CD14-positive monocyte (primary cell): ENCODE data around the gene PRKCA. TPM values are rescaled to one million over a fixed set of nuclear protein-coding genes. Genes with fewer than 3 reads are reported as not detected.
A peak's percentile ranks its signal among the peaks of the same experiment; 100 is the strongest.

Experiments used
- DNase-seq, 3 donors: peaks; one replicate each; pipeline ENCODE4 v3.0.0-alpha.2; 2011 to 2022
- H2AFZ ChIP-seq: 2 replicates; pipeline ENCODE4 v1.6.0; 2012; ENCODE audit warnings: mild to moderate bottlenecking, low read depth, low read length, inconsistent platforms; ENCODE audit not compliant: insufficient read depth, poor library complexity, severe bottlenecking
- H3K27ac ChIP-seq, 2 donors: 1 replicate in 1 of 2; 2 replicates in 1 of 2; pipeline ENCODE4 v1.5.1; 2012 to 2013; ENCODE audit warnings: low read length in 2 of 2, control low read depth in 1 of 2, inconsistent platforms in 1 of 2, low read depth in 1 of 2, mild to moderate bottlenecking in 1 of 2
- H3K27me3 ChIP-seq, 2 donors: one replicate each; pipeline versions ENCODE4 v1.6.0 to v1.6.1; 2011 to 2013; ENCODE audit warnings: low read length in 2 of 2; ENCODE audit not compliant: control insufficient read depth in 2 of 2, insufficient read depth in 2 of 2
- H3K36me3 ChIP-seq, 2 donors: replicated peaks in 1 of 2; 1 replicate in 1 of 2; 2 replicates in 1 of 2; pipeline versions ENCODE4 v1.5.1 to v1.6.1; 2012 to 2013; ENCODE audit warnings: low read length in 2 of 2, control low read depth in 1 of 2, inconsistent platforms in 1 of 2, mild to moderate bottlenecking in 1 of 2; ENCODE audit not compliant: insufficient read depth in 2 of 2, control insufficient read depth in 1 of 2
- H3K4me1 ChIP-seq, 2 donors: 1 replicate in 1 of 2; 2 replicates in 1 of 2; pipeline versions ENCODE4 v1.5.1 to v1.6.1; 2012 to 2013; ENCODE audit warnings: low read length in 2 of 2, control low read depth in 1 of 2, inconsistent platforms in 1 of 2, mild to moderate bottlenecking in 1 of 2, moderate library complexity in 1 of 2; ENCODE audit not compliant: insufficient read depth in 2 of 2, control insufficient read depth in 1 of 2
- H3K4me2 ChIP-seq: replicated peaks from 2 replicates; pipeline ENCODE3; 2012; ENCODE audit warnings: low read length, moderate library complexity, mild to moderate bottlenecking; ENCODE audit not compliant: poor library complexity, severe bottlenecking; ENCODE audit errors: extremely low read depth
- H3K4me3 ChIP-seq, 3 experiments: fragments of 200-600 bp in 1 of 3; sonication (generic) in 1 of 3; replicated peaks in 1 of 3; 1 replicate in 2 of 3; 2 replicates in 1 of 3; pipeline ENCODE4 v1.5.1; 2011 to 2013; ENCODE audit warnings: low read length in 3 of 3, mild to moderate bottlenecking in 3 of 3, control low read depth in 2 of 3, low read depth in 2 of 3, inconsistent platforms in 1 of 3, moderate library complexity in 1 of 3
- H3K79me2 ChIP-seq: 2 replicates; pipeline ENCODE4 v1.6.0; 2012; ENCODE audit warnings: mild to moderate bottlenecking, control low read depth, inconsistent platforms, low read length, moderate library complexity; ENCODE audit not compliant: insufficient read depth
- H3K9ac ChIP-seq: 2 replicates; pipeline ENCODE4 v1.6.0; 2017; ENCODE audit warnings: low read length, mild to moderate bottlenecking; ENCODE audit not compliant: insufficient read depth, poor library complexity, severe bottlenecking
- H3K9me3 ChIP-seq, 2 donors: replicated peaks in 1 of 2; 1 replicate in 1 of 2; 2 replicates in 1 of 2; pipeline versions ENCODE4 v1.5.1 to v1.6.1; 2012 to 2013; ENCODE audit warnings: low read length in 2 of 2, control low read depth in 1 of 2; ENCODE audit not compliant: control insufficient read depth in 1 of 2, insufficient read depth in 1 of 2
- H4K20me1 ChIP-seq: 2 replicates; pipeline ENCODE4 v1.6.0; 2012; ENCODE audit warnings: mild to moderate bottlenecking, low read length, control low read depth, moderate library complexity; ENCODE audit not compliant: insufficient read depth
- H3K27ac Mint-ChIP-seq, 7 donors: one replicate each; pipeline ENCODE4 v1.8.0; 2020; ENCODE audit warnings: mild to moderate bottlenecking in 7 of 7, mixed read lengths in 7 of 7, moderate library complexity in 6 of 7, inconsistent platforms in 2 of 7
- H3K27me3 Mint-ChIP-seq, 3 donors: one replicate each; pipeline ENCODE4 v1.8.0; 2021 to 2022; ENCODE audit warnings: low read depth in 3 of 3, mild to moderate bottlenecking in 3 of 3, mixed read lengths in 3 of 3, moderate library complexity in 3 of 3, inconsistent platforms in 1 of 3
- H3K36me3 Mint-ChIP-seq, 2 donors: one replicate each; pipeline ENCODE4 v1.8.0; 2020; ENCODE audit warnings: mixed read lengths in 2 of 2, inconsistent platforms in 1 of 2, mild to moderate bottlenecking in 1 of 2
- H3K4me1 Mint-ChIP-seq: one replicate; pipeline ENCODE4 v1.8.0; 2020; ENCODE audit warnings: mild to moderate bottlenecking, mixed read lengths
- H3K4me3 Mint-ChIP-seq, 2 donors: one replicate each; pipeline ENCODE4 v1.8.0; 2020; ENCODE audit warnings: mild to moderate bottlenecking in 2 of 2, mixed read lengths in 2 of 2, moderate library complexity in 1 of 2
- H3K9me3 Mint-ChIP-seq, 7 donors: one replicate each; pipeline ENCODE4 v1.8.0; 2020 to 2022; ENCODE audit warnings: mixed read lengths in 7 of 7, mild to moderate bottlenecking in 6 of 7, moderate library complexity in 6 of 7, inconsistent platforms in 2 of 7
- CTCF ChIP-seq: fragments of 200-600 bp; IDR thresholded peaks from one replicate; pipeline ENCODE4 v1.8.0; 2022; ENCODE audit warnings: antibody characterized with exemption, mild to moderate bottlenecking
- WGBS: methylation state at CpG from one replicate; pipeline ENCODE4 v1.1.5; 2013; ENCODE audit warnings: missing lambda C conversion rate; ENCODE audit not compliant: insufficient coverage; 5-methylcytosine and 5-hydroxymethylcytosine counted together
- intact Hi-C, 2 donors: fragments of 100-400 bp; cut with micrococcal nuclease; formaldehyde crosslinking; loops; one replicate each; pipeline versions ENCODE4 v1.15.0 to v1.15.1; 2023
- polyA plus RNA-seq, 3 donors: library from polyadenylated mRNA; depleted of rRNA in 1 of 3; unstranded in 2 of 3; stranded (reverse) in 1 of 3; fragments of 300-500 nt in 2 of 3; fragments of >200 nt in 1 of 3; fragmentation: Illumina TruSeq in 2 of 3; gene quantifications; 1 replicate in 2 of 3; 2 replicates in 1 of 3; pipeline ENCODE4 v1.2.3, GENCODE V29; 2012 to 2021

PRKCA gene
- polyA plus RNA-seq, 3 donors, result 0.22 to 7.1 (median 0.30) TPM

- Histone ChIP-seq H3K27ac (peak overlapping the region; percentile 70 to 78), H3K4me2 (no peak overlapping the region), H3K27me3 (no peaks in the 10 kb centered on the region), H3K9ac (no peak overlapping the region), H2AFZ (no peak overlapping the region), H3K4me1 (peaks cover 51 to 53% of the 10 kb centered on the region in 2 donors), H3K36me3 (peaks cover 0 to 12% of the 10 kb centered on the region in 2 donors), H3K9me3 (peaks cover 12% of the 10 kb centered on the region in 2 donors), H3K4me3 (no peak overlapping the region), H3K79me2 (peaks cover 54% of the 10 kb centered on the region), H4K20me1 (no peaks in the 10 kb centered on the region)
- Mint-ChIP-seq H3K36me3 (peaks cover 7 to 30% of the 10 kb centered on the region in 2 donors), H3K27me3 (no peaks in the 10 kb centered on the region), H3K4me1 (peaks cover 50% of the 10 kb centered on the region), H3K4me3 (no peak overlapping the region), H3K27ac (peak overlapping the region; percentile 81 to 95 (median 85)), H3K9me3 (peaks cover 7 to 13% (median 11%) of the 10 kb centered on the region in 7 donors)
- 100% methylated on average over 1 of the region's 4 CpGs for WGBS
- TF ChIP-seq CTCF, result no peak
- intact Hi-C loops, result no loop called here
- no peak for DNase-seq
These were observed 156.4 kb downstream of the PRKCA start for GRCh38 chr17:66458782-66459181.

- DNase-seq, result peak; percentile 86 to 94 (median 93)
- WGBS, result 0% methylated on average over 6 of the region's 7 CpGs
- Histone ChIP-seq H3K27ac (peak overlapping the region; percentile 70 to 78), H3K4me2 (peak overlapping the region; percentile 49), H3K4me1 (peaks cover 51 to 57% of the 10 kb centered on the region in 2 donors), H3K4me3 (peak overlapping the region in 1 of 3 experiments; percentile 43), H3K9me3 (peaks cover 12% of the 10 kb centered on the region in 2 donors), H3K79me2 (peaks cover 56% of the 10 kb centered on the region), H3K9ac (no peak overlapping the region), H3K36me3 (peaks cover 0 to 12% of the 10 kb centered on the region in 2 donors), H4K20me1 (no peaks in the 10 kb centered on the region), H2AFZ (no peak overlapping the region), H3K27me3 (no peaks in the 10 kb centered on the region)
- H3K27me3 Mint-ChIP-seq, result no peaks in the 10 kb centered on the region
- peaks cover 7 to 13% (median 11%) of the 10 kb centered on the region in 7 donors for H3K9me3 Mint-ChIP-seq
- no peak for TF ChIP-seq CTCF
- peaks cover 51% of the 10 kb centered on the region for H3K4me1 Mint-ChIP-seq
- peak overlapping the region in 1 of 2 donors; percentile 39 for H3K4me3 Mint-ChIP-seq
- peak overlapping the region; percentile 84 to 95 (median 89) for H3K27ac Mint-ChIP-seq
- peaks cover 7 to 23% of the 10 kb centered on the region in 2 donors for H3K36me3 Mint-ChIP-seq
- intact Hi-C loops, result loop anchor here in 1 of 2 donors (1.0 kb wide), 1 partner anchor 8 kb away; no protein-coding TSS in a partner anchor
These were observed 157.4 kb downstream of the PRKCA start for GRCh38 chr17:66459811-66460270.
